Epithelial cell of esophagus (primary cell): Measurements from ENCODE around the gene APOA5.
A peak's percentile ranks its signal among the peaks of the same experiment; 100 is the strongest.

ENCODE experiments used
- DNase-seq: peaks from one replicate; pipeline ENCODE4 v3.0.0; 2010; ENCODE audit warnings: low read depth
- H3K4me3 ChIP-seq: 2 replicates; pipeline ENCODE4 v1.5.1; 2011; ENCODE audit warnings: mild to moderate bottlenecking, low read length, control low read depth
- CTCF ChIP-seq: IDR thresholded peaks from 2 replicates; pipeline ENCODE4 v1.5.1; 2011; ENCODE audit warnings: low read depth, mild to moderate bottlenecking, low read length, control low read depth, inconsistent platforms; ENCODE audit not compliant: insufficient read depth; ENCODE audit errors: missing control alignments

APOA5 gene

DNA sequence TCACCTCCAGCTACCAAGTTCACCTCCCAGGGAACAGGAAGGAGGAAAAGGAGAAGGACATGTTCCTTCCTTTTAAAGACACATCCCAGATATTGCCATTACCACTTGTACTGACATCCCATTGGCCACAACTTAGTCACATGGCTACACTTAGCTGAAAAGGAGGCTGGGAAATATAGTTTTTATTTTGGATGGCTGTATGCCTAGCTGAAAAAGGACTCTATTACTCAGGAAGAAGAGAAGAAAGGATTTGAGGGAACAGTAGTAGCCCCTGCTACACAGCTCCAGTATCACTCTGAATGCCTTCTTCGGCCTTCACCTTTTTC is 2.1 kb upstream of the APOA5 start:
- DNase-seq, result no peak
- no peak for TF ChIP-seq CTCF

GRCh38 chr11:116792869-116793771 is 1.4 kb upstream of the APOA5 start:
- H3K4me3 ChIP-seq, result no peak overlapping the region
- peak; percentile 90 for DNase-seq

More for the DNA sequence above, 2.1 kb upstream of the APOA5 start:
- no peak overlapping the region for H3K4me3 ChIP-seq

DNA sequence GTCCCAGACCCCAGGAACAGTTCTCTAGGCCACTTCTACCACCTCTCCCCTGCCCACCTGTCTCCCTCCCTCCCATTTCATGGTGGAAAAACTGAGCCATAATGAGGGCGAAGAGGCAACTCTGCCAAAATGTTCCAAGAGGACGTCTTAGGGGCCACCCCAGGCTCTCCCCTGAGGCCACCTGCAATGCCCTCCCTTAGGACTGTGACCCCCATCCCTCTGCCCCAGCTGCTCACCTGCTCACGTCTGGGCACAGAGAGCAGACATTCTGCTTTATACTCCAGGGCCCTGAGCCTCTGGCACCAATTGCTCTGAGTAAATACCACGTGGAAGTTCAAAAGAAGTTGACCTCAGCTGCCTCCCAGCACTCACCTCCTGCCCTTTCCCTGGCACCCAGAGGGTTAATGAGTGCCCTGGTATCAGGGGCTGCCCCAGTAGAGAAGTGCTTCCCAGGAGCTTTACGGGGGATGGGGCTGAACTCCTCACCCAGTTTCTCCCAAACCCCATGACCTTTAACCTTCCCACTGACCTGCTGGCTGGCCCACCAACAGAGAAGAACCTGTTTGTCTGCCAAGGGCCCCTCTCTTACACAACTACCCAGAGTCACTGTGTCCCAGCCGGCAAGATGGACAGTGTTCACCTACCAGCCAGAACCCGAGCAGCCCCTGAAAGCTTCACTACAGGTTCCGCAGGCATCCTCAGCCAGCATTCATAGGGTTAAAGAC is 627 bp upstream of the APOA5 start:
- TF ChIP-seq CTCF, result no peak
- no peak overlapping the region for H3K4me3 ChIP-seq
- no peak for DNase-seq

More at GRCh38 chr11:116792869-116793771, 1.4 kb upstream of the APOA5 start:
- TF ChIP-seq CTCF, result no peak

GRCh38 chr11:116791002-116791812 is 472 bp downstream of the APOA5 start:
- DNase-seq, result peak; percentile 61
- no peak overlapping the region for H3K4me3 ChIP-seq
- peak; percentile 83 for TF ChIP-seq CTCF

- no peak for DNase-seq
- H3K4me3 ChIP-seq, result no peak overlapping the region
- TF ChIP-seq CTCF, result no peak
Measured at GRCh38 chr11:116790167-116791001, 1.3 kb downstream of the APOA5 start.

- H3K4me3 ChIP-seq, result no peak overlapping the region
- DNase-seq, result no peak
- no peak for TF ChIP-seq CTCF
Measured at GRCh38 chr11:116788975-116789374, 2.7 kb downstream of the APOA5 start.
